Stomach (tissue), 9 donors: ENCODE measurements around the gene NTMT2. TPM values are rescaled to one million over a fixed set of nuclear protein-coding genes. Genes with fewer than 3 reads are reported as not detected.

Experiments used
- DNase-seq, 2 donors: peaks; one replicate each; pipeline versions ENCODE4 v3.0.0 to v3.0.0-alpha.2; 2013 to 2019
- H3K27ac ChIP-seq, 5 donors: fragments of 200-600 bp in 4 of 5; sonication (generic) in 4 of 5; one replicate each; pipeline ENCODE4 v1.5.1; 2013 to 2019; ENCODE audit warnings: mild to moderate bottlenecking in 1 of 5, moderate library complexity in 1 of 5
- H3K27me3 ChIP-seq, 3 donors: fragments of 200-600 bp; sonication (generic); one replicate each; pipeline ENCODE4 v1.5.1; 2017 to 2019; ENCODE audit warnings: mixed run types in 1 of 3
- H3K36me3 ChIP-seq, 4 donors: fragments of 200-600 bp; sonication (generic); 1 replicate in 3 of 4; 2 replicates in 1 of 4; pipeline ENCODE4 v1.5.1; 2016 to 2019
- H3K4me1 ChIP-seq, 4 donors: fragments of 200-600 bp; sonication (generic); one replicate each; pipeline ENCODE4 v1.5.1; 2016 to 2019
- H3K4me3 ChIP-seq, 4 donors: fragments of 200-600 bp; sonication (generic) in 3 of 4; one replicate each; pipeline ENCODE4 v1.5.1; 2016 to 2019; ENCODE audit warnings: mild to moderate bottlenecking in 1 of 4
- H3K9me3 ChIP-seq, 4 donors: fragments of 200-600 bp; sonication (generic); one replicate each; pipeline ENCODE4 v1.5.1; 2016 to 2019
- EP300 ChIP-seq: sonication (generic); formaldehyde crosslinking; IDR thresholded peaks from one replicate; pipeline ENCODE4 v1.6.1; 2017; ENCODE audit warnings: antibody characterized with exemption
- POLR2A ChIP-seq, 4 donors: fragments of 450-650 bp; IDR thresholded peaks; one replicate each; pipeline ENCODE4 v1.6.1; 2016; ENCODE audit warnings: antibody characterized with exemption in 4 of 4, control low read depth in 2 of 4, mild to moderate bottlenecking in 1 of 4, moderate library complexity in 1 of 4
- POLR2AphosphoS5 ChIP-seq, 3 donors: sonication (generic); formaldehyde crosslinking; IDR thresholded peaks; one replicate each; pipeline ENCODE4 v1.6.1; 2016; ENCODE audit warnings: antibody characterized with exemption in 3 of 3
- WGBS, 5 donors: extraction: QIAGEN DNeasy Blood & Tissue Kit in 3 of 5; methylation state at CpG; one replicate each; pipeline versions ENCODE4 v1.1.5 to v1.1.7; 2013 to 2018; 5-methylcytosine and 5-hydroxymethylcytosine counted together
- intact Hi-C: fragments of 100-400 bp; cut with DNase I; formaldehyde crosslinking; loops from one replicate; pipeline ENCODE4 v1.15.1; 2023; ENCODE audit warnings: low total_unique reads
- polyA plus RNA-seq, 3 donors: library from polyadenylated mRNA; stranded (reverse); fragments of 200-250 nt; gene quantifications; one replicate each; pipeline ENCODE4 v1.2.3, GENCODE V29; 2013
- total RNA-seq, 5 donors: library from RNA; depleted of rRNA; stranded (reverse); fragments of >200 nt; gene quantifications; one replicate each; pipeline versions ENCODE4 v1.1.0 to v1.2.3, GENCODE V29; 2014 to 2016
- TF ChIP-seq, protein P1 (sequence below), 7 experiments: fragments of 450-650 bp in 4 of 7; fragments of 200-600 bp in 3 of 7; sonication (generic) in 3 of 7; IDR thresholded peaks; one replicate each; pipeline ENCODE4 v1.5.1; 2016 to 2019; ENCODE audit warnings: antibody characterized with exemption in 7 of 7, control low read depth in 2 of 7, mild to moderate bottlenecking in 1 of 7
- donor health status: healthy with polysubstance abuse.
- donor health status: Bipolar disorder and iron deficiency.
- donor health status: healthy.

Gene NTMT2
- total and polyA plus RNA-seq, 8 donors, result not detected

DNA sequence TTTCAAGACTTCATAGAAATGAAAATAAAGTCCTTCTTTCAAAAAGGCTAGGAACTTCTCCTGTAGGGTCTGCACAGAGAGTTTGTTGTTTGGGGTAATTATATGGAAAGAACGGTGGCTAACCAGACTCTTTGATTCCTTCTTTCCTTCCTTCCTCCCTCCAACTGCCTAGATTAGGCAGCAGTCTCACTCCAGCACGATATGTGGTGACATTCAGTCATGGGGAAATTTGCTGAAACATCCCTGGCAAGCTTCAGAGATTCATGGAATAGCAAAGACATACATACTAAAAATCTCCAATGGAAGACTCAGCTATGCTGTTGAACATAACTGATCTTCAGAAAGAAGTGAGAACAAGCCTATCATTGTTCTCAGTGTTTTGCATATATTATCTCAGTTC, 4.3 kb downstream of the NTMT2 start:
- Histone ChIP-seq H3K9me3 (peaks cover 5 to 25% (median 15%) of the 10 kb centered on the region in 4 donors), H3K36me3 (no peaks in the 10 kb centered on the region), H3K27me3 (no peaks in the 10 kb centered on the region), H3K4me1 (no peaks in the 10 kb centered on the region), H3K4me3 (no peak overlapping the region), H3K27ac (no peak overlapping the region)
- no peak for DNase-seq
- intact Hi-C loops, result no loop called here
- WGBS, 5 donors, result 27 to 48% (median 35%) methylated on average over 2 of the region's 2 CpGs
- TF ChIP-seq EP300 (no peak), POLR2AphosphoS5 (IDR thresholded peaks at IDR 0.05) (no peak), POLR2A (IDR thresholded peaks at IDR 0.05) (no peak)
- TF ChIP-seq, protein P1, sequence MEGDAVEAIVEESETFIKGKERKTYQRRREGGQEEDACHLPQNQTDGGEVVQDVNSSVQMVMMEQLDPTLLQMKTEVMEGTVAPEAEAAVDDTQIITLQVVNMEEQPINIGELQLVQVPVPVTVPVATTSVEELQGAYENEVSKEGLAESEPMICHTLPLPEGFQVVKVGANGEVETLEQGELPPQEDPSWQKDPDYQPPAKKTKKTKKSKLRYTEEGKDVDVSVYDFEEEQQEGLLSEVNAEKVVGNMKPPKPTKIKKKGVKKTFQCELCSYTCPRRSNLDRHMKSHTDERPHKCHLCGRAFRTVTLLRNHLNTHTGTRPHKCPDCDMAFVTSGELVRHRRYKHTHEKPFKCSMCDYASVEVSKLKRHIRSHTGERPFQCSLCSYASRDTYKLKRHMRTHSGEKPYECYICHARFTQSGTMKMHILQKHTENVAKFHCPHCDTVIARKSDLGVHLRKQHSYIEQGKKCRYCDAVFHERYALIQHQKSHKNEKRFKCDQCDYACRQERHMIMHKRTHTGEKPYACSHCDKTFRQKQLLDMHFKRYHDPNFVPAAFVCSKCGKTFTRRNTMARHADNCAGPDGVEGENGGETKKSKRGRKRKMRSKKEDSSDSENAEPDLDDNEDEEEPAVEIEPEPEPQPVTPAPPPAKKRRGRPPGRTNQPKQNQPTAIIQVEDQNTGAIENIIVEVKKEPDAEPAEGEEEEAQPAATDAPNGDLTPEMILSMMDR (IDR thresholded peaks at IDR 0.05), result no peak

GRCh38 chr1:170150921-170151320, 5.2 kb downstream of the NTMT2 start:
- Histone ChIP-seq H3K27me3 (no peaks in the 10 kb centered on the region), H3K27ac (no peak overlapping the region), H3K36me3 (no peaks in the 10 kb centered on the region), H3K9me3 (peaks cover 5 to 25% (median 15%) of the 10 kb centered on the region in 4 donors), H3K4me1 (no peaks in the 10 kb centered on the region), H3K4me3 (no peak overlapping the region)
- no peak for TF ChIP-seq POLR2AphosphoS5 (IDR thresholded peaks at IDR 0.05)
- WGBS, 5 donors, result 69 to 89% (median 76%) methylated on average over 2 of the region's 2 CpGs
- no peak for DNase-seq
- intact Hi-C loops, result no loop called here

DNA sequence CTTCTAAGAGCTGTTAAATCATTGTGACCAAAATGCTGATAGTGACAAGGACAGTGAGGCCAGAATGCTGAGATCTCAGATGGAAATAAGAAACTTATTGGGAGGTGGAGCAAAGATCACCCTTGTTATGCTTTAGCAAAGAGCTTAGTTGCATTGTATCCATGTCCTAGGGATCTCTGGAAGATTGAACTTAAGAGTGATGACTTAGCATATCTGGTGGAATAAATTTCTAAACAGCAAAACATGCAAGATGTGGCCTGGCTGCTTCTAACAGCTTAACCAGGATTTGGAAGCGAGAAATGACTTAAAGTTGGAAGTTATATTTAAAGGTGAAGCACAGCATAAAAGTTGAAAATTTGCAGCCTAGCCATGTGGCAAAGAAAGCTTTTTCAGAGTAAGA, 7.7 kb downstream of the NTMT2 start:
- WGBS, 5 donors, result 80 to 93% (median 85%) methylated on average over 1 of the region's 1 CpG
- Histone ChIP-seq H3K9me3 (peaks cover 5 to 25% (median 14%) of the 10 kb centered on the region in 4 donors), H3K36me3 (no peaks in the 10 kb centered on the region), H3K4me1 (no peaks in the 10 kb centered on the region), H3K27me3 (no peaks in the 10 kb centered on the region), H3K27ac (no peak overlapping the region), H3K4me3 (no peak overlapping the region)
- intact Hi-C loops, result no loop called here
- DNase-seq, result no peak
- TF ChIP-seq, protein P1 (IDR thresholded peaks at IDR 0.05), result no peak
- TF ChIP-seq POLR2A (IDR thresholded peaks at IDR 0.05) (no peak), EP300 (no peak), POLR2AphosphoS5 (IDR thresholded peaks at IDR 0.05) (no peak)

DNA sequence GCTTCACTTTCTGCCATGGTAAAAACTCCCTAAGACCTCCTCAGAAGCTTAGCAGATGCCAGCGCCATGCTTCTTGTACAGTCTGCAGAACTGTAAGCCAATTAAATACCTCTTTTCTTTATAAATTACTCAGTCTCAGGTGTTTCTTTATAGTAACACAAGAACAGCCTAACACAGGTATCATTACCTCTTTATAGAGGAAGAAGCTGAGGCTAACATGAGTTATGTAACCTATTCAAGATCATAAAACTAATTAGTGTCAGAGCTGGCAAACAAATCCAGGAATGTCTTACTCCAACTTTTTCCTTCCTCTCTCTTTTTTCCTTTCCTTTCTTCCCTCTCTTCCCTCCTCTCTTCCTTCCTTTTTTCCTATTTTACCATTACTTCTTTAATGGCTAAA, 9.3 kb downstream of the NTMT2 start:
- Histone ChIP-seq H3K4me3 (no peak overlapping the region), H3K9me3 (peaks cover 5 to 25% (median 12%) of the 10 kb centered on the region in 4 donors), H3K36me3 (no peaks in the 10 kb centered on the region), H3K27me3 (no peaks in the 10 kb centered on the region), H3K4me1 (no peaks in the 10 kb centered on the region), H3K27ac (no peak overlapping the region)
- intact Hi-C loops, result no loop called here
- no peak for DNase-seq
- TF ChIP-seq, protein P1 (IDR thresholded peaks at IDR 0.05), result no peak
- TF ChIP-seq EP300, result no peak
- no peak for TF ChIP-seq POLR2A (IDR thresholded peaks at IDR 0.05)
- no peak for TF ChIP-seq POLR2AphosphoS5 (IDR thresholded peaks at IDR 0.05)
- WGBS, 5 donors, result 93 to 100% (median 96%) methylated on average over 1 of the region's 1 CpG

DNA sequence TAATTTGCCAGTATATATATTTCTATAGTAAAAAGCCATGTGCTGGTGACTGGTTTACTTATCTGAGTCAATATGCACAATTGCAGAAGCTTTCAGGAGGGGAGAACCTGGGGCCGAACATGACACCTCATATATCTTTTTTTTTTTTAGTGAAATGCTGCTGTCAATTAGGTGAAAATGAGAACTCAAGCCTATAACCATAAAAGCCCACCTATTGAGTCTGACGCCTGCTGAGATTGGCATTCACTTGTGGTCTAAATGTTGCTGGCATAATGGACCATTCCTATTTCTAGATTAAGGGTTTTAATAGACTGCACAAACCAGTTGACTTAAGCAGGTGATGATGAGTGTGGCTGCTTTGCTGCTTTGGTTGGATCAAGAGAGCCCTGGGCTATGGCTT, 10.8 kb downstream of the NTMT2 start:
- Histone ChIP-seq H3K27ac (no peak overlapping the region), H3K9me3 (peaks cover 5 to 25% (median 12%) of the 10 kb centered on the region in 4 donors), H3K4me1 (no peaks in the 10 kb centered on the region), H3K27me3 (no peaks in the 10 kb centered on the region), H3K4me3 (no peak overlapping the region), H3K36me3 (no peaks in the 10 kb centered on the region)
- TF ChIP-seq POLR2AphosphoS5 (IDR thresholded peaks at IDR 0.05), result no peak
- 68 to 82% (median 73%) methylated on average over 2 of the region's 2 CpGs for WGBS, 5 donors
- DNase-seq, result no peak
- intact Hi-C loops, result no loop called here
